ENCODE data around the gene SCN5A. TPM values are rescaled to one million over a fixed set of nuclear protein-coding genes. Genes with fewer than 3 reads are reported as not detected.

SCN5A gene
- total RNA-seq, 1 donor from 2014 or later = 1.4 TPM

DNA sequence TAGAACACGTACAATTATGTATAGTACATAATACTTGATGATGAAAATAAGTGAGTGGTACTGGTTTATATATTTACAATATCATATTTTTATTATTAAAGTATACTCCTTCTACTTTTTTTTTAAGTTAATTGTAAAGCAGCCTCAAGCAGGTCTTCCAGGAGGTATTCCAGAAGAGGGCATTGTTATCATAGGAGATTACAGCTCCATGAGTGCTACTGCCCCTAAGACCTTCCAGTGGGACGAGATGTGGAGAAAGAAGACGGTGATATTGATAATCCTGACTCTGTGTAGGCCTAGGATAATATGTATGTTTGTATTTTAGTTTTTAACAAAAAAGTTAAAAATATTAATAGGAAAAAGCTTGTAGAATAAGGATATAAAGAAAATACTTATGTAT is 40.3 kb upstream of the SCN5A start:
- Mint-ChIP-seq H3K36me3 (ENCODE audit: low read depth, unreplicated experiment) (no peaks in the 10 kb centered on the region), H3K27me3 (ENCODE audit: unreplicated experiment) (peaks cover 2% of the 10 kb centered on the region), H3K4me1 (ENCODE audit: unreplicated experiment) (peaks cover under 1% of the 10 kb centered on the region), H3K9me3 (ENCODE audit: unreplicated experiment) (no peaks in the 10 kb centered on the region), H3K4me3 (ENCODE audit: unreplicated experiment) (no peak overlapping the region), H3K27ac (ENCODE audit: unreplicated experiment) (no peak overlapping the region)
- no peak for DNase-seq (ENCODE audit: low spot score)
- TF ChIP-seq CTCF (IDR thresholded peaks at IDR 0.05; ENCODE audit: unreplicated experiment) = no peak

DNA sequence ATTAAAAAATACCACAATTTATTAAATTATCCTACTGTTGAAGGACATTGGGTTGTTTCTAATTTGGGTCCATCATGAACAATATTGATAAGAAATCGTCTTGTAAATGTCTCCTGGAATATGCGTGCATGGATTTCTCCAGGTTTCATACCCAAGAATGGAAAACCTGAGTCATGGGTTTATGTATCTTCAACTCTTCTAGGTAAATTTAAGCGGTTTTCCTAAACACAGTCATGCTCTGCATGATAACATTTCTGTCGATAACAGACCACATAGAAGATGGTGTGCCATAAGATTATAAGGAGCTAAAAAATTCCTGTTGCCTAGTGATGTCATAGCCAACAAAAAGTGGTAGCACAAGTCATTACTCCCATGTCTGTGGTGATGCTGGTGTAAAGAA is 39.9 kb upstream of the SCN5A start:
- H3K27me3 Mint-ChIP-seq (ENCODE audit: unreplicated experiment) = peaks cover 2% of the 10 kb centered on the region
- TF ChIP-seq CTCF (IDR thresholded peaks at IDR 0.05; ENCODE audit: unreplicated experiment) = no peak
- no peak overlapping the region for H3K27ac Mint-ChIP-seq (ENCODE audit: unreplicated experiment)
- H3K4me1 Mint-ChIP-seq (ENCODE audit: unreplicated experiment) = peaks cover 4% of the 10 kb centered on the region
- no peaks in the 10 kb centered on the region for H3K9me3 Mint-ChIP-seq (ENCODE audit: unreplicated experiment)
- H3K4me3 Mint-ChIP-seq (ENCODE audit: unreplicated experiment) = no peak overlapping the region
- DNase-seq (ENCODE audit: low spot score) = no peak
- H3K36me3 Mint-ChIP-seq (ENCODE audit: low read depth, unreplicated experiment) = no peaks in the 10 kb centered on the region

- Mint-ChIP-seq H3K4me3 (ENCODE audit: unreplicated experiment) (no peak overlapping the region), H3K36me3 (ENCODE audit: low read depth, unreplicated experiment) (no peaks in the 10 kb centered on the region), H3K4me1 (ENCODE audit: unreplicated experiment) (peaks cover 5% of the 10 kb centered on the region), H3K27me3 (ENCODE audit: unreplicated experiment) (peaks cover 4% of the 10 kb centered on the region), H3K9me3 (ENCODE audit: unreplicated experiment) (no peaks in the 10 kb centered on the region), H3K27ac (ENCODE audit: unreplicated experiment) (no peak overlapping the region)
- TF ChIP-seq CTCF (IDR thresholded peaks at IDR 0.05; ENCODE audit: unreplicated experiment) = no peak
- no peak for DNase-seq (ENCODE audit: low spot score)
Observed at GRCh38 chr3:38687321-38687720, 37.8 kb upstream of the SCN5A start.

DNA sequence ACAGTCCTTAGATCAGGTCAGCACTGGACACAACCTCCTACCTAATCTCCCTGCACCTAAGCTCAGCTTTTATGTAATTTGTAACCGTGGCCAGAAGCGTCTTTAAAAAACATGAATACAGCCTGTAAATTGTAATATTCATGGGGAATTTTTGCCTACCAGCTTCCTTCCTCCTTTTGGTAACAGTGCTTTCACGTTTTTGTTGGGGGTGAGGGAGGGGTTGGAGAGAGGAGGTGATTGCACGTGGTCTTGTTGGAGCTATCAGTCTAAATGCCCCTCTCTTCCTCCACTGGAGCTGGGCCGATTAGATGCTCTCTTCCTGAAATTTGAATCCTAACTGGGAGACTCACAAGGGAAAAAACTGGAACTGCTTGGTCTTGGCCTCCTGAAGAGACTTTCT is 35.1 kb upstream of the SCN5A start:
- H3K27ac Mint-ChIP-seq (ENCODE audit: unreplicated experiment) = no peak overlapping the region
- DNase-seq (ENCODE audit: low spot score) = no peak
- peaks cover 7% of the 10 kb centered on the region for H3K27me3 Mint-ChIP-seq (ENCODE audit: unreplicated experiment)
- no peaks in the 10 kb centered on the region for H3K9me3 Mint-ChIP-seq (ENCODE audit: unreplicated experiment)
- H3K4me1 Mint-ChIP-seq (ENCODE audit: unreplicated experiment) = peaks cover 5% of the 10 kb centered on the region
- no peak for TF ChIP-seq CTCF (IDR thresholded peaks at IDR 0.05; ENCODE audit: unreplicated experiment)
- no peaks in the 10 kb centered on the region for H3K36me3 Mint-ChIP-seq (ENCODE audit: low read depth, unreplicated experiment)
- H3K4me3 Mint-ChIP-seq (ENCODE audit: unreplicated experiment) = no peak overlapping the region

- Mint-ChIP-seq H3K9me3 (ENCODE audit: unreplicated experiment) (no peaks in the 10 kb centered on the region), H3K4me1 (ENCODE audit: unreplicated experiment) (peaks cover 4% of the 10 kb centered on the region), H3K4me3 (ENCODE audit: unreplicated experiment) (no peak overlapping the region), H3K36me3 (ENCODE audit: low read depth, unreplicated experiment) (no peaks in the 10 kb centered on the region), H3K27ac (ENCODE audit: unreplicated experiment) (no peak overlapping the region), H3K27me3 (ENCODE audit: unreplicated experiment) (peaks cover 1% of the 10 kb centered on the region)
- TF ChIP-seq CTCF (IDR thresholded peaks at IDR 0.05; ENCODE audit: unreplicated experiment) = no peak
- no peak for DNase-seq (ENCODE audit: low spot score)
Observed at GRCh38 chr3:38669668-38670067, 20.2 kb upstream of the SCN5A start.

All from endothelial cell (in vitro differentiated cells).